PC-3 (cell line): ENCODE data around the gene RAPGEF4. TPM values are rescaled to one million over a fixed set of nuclear protein-coding genes. Genes with fewer than 3 reads are reported as not detected.

ENCODE experiments used
- ATAC-seq: fragments of 200-7000 bp; cut with Tn5 transposase; 2 replicates; pipeline ENCODE4 v1.9.1; 2020; ENCODE audit warnings: mild to moderate bottlenecking, moderate library complexity
- BruUV-seq: library from RNA; stranded (reverse); fragments of 400-500 nt; replicated peaks from 2 replicates; lab custom pipeline; 2021; lab: Mats Ljungman, UMichigan
- CTCF ChIA-PET: fragments of 300-600 bp; sonication (Branson Sonifier 250); formaldehyde crosslinking; loops from one replicate; lab custom pipeline; 2022; ENCODE audit warnings: antibody characterized with exemption; lab: Charles Lee
- POLR2A ChIA-PET: fragments of 300-600 bp; sonication (Branson Sonifier 250); formaldehyde crosslinking; loops from one replicate; lab custom pipeline; 2022; ENCODE audit warnings: antibody characterized with exemption; ENCODE audit not compliant: unreplicated experiment; lab: Charles Lee
- DNase-seq: peaks from one replicate; pipeline ENCODE4 v3.0.0-alpha.2; 2015
- H2AFZ ChIP-seq: fragments of 300-600 bp; sonication (generic); 2 replicates; pipeline ENCODE4 v1.6.0; 2016; ENCODE audit warnings: antibody characterized with exemption, low read length
- H3F3A ChIP-seq: fragments of 300-600 bp; sonication (generic); one replicate; pipeline ENCODE4 v1.6.0; 2017; ENCODE audit warnings: antibody characterized with exemption, low read length, control low read depth, mild to moderate bottlenecking; ENCODE audit not compliant: unreplicated experiment
- H3K27ac ChIP-seq: fragments of 300-600 bp; sonication (generic); 2 replicates; pipeline ENCODE4 v1.5.1; 2016; ENCODE audit warnings: mild to moderate bottlenecking, low read length
- H3K27me3 ChIP-seq: fragments of 300-600 bp; sonication (generic); 2 replicates; pipeline ENCODE4 v1.6.1; 2016; ENCODE audit warnings: low read length, mixed read lengths
- H3K36me3 ChIP-seq: fragments of 300-600 bp; sonication (generic); 2 replicates; pipeline ENCODE4 v1.6.1; 2016; ENCODE audit warnings: low read depth, mixed run types, low read length, mixed read lengths
- H3K4me1 ChIP-seq: fragments of 300-600 bp; sonication (generic); 2 replicates; pipeline ENCODE4 v1.5.1; 2016; ENCODE audit warnings: low read length; ENCODE audit not compliant: insufficient read depth
- H3K4me2 ChIP-seq: fragments of 300-600 bp; sonication (generic); 2 replicates; pipeline ENCODE4 v1.6.0; 2016; ENCODE audit warnings: low read length
- H3K4me3 ChIP-seq: fragments of 300-600 bp; sonication (generic); 2 replicates; pipeline ENCODE4 v1.5.1; 2016; ENCODE audit warnings: mild to moderate bottlenecking, low read length, mixed read lengths
- H3K79me2 ChIP-seq: fragments of 300-600 bp; sonication (generic); 2 replicates; pipeline ENCODE4 v1.6.1; 2017; ENCODE audit warnings: low read length, mixed read lengths
- H3K9ac ChIP-seq: fragments of 300-600 bp; sonication (generic); 2 replicates; pipeline ENCODE4 v1.6.0; 2016; ENCODE audit warnings: mild to moderate bottlenecking, low read length
- H3K9me2 ChIP-seq: fragments of 300-600 bp; sonication (generic); replicated peaks from 2 replicates; pipeline ENCODE4 v1.6.1; 2016; ENCODE audit warnings: mixed run types, low read length, mixed read lengths
- H3K9me3 ChIP-seq: fragments of 300-600 bp; sonication (generic); 2 replicates; pipeline ENCODE4 v1.6.1; 2016; ENCODE audit warnings: low read length, mixed read lengths
- H4K20me1 ChIP-seq: fragments of 300-600 bp; sonication (generic); 2 replicates; pipeline ENCODE4 v1.6.1; 2016; ENCODE audit warnings: low read length, mixed read lengths
- EZH2 ChIP-seq: fragments of 300-600 bp; sonication (generic); IDR thresholded peaks from one replicate; pipeline ENCODE4 v1.6.1; 2017; ENCODE audit warnings: antibody characterized with exemption, mild to moderate bottlenecking, low read length; ENCODE audit not compliant: unreplicated experiment
- EZH2phosphoT487 ChIP-seq: fragments of 300-600 bp; sonication (generic); IDR thresholded peaks from 2 replicates; pipeline ENCODE4 v1.6.1; 2018; ENCODE audit warnings: mild to moderate bottlenecking, antibody characterized with exemption, low read length, borderline replicate concordance
- intact Hi-C: fragments of 100-400 bp; cut with micrococcal nuclease; formaldehyde crosslinking; loops from 2 replicates; pipeline ENCODE4 v1.9.0; 2023
- total RNA-seq: library from RNA; depleted of rRNA; stranded (reverse); fragments of >200 nt; gene quantifications from 2 replicates; pipeline ENCODE4 v1.2.3, GENCODE V29; 2014
- TF ChIP-seq, protein P1 (sequence below): fragments of 300-600 bp; sonication (generic); conservative IDR thresholded peaks from 2 replicates; pipeline ENCODE4 v1.5.1; 2017; ENCODE audit warnings: antibody characterized with exemption, low read depth, mild to moderate bottlenecking, low read length

The RAPGEF4 gene
- total RNA-seq, 1 experiment from 2014 or later: 0.87 TPM

DNA sequence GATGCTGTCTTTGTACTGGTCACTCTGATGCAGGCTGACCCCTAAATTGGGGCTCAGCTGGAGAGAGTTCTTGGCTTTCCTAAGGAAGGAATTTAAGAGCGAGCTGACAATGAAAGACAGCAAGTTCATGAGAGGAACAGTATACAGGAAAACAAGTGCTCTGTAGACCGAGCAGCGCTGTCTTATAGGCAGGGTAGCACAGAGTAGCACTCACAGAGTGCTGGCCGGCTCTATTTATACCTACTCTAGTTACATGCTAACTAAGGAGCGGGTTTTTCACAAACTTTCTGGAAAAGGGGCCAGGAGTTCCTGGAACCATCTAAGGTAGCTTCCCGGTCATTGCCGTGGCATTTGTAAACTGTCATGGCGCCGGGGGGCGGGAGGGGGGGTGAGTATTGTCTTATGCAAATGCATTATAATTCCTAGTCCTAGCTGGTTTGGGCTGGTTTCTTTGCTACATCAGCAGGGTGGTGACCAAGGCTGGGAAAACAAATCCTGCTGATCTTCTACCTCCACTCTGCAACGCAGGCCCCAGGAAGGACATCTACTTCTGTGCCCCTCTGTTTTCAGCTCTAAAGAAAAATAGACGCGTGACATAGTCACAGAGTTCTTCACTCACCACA is 308.4 kb downstream of the RAPGEF4 start:
- H3K36me3 ChIP-seq: no peaks in the 10 kb centered on the region
- TF ChIP-seq EZH2phosphoT487: no peak
- intact Hi-C loops: no loop called here
- H3K4me1 ChIP-seq: peaks cover 28% of the 10 kb centered on the region
- no peak overlapping the region for H3K9ac ChIP-seq
- CTCF ChIA-PET: interaction anchor here (0.5 kb wide), 1 partner anchor 230 kb away, joined by 4 read pairs; no protein-coding TSS in a partner anchor
- H4K20me1 ChIP-seq: no peaks in the 10 kb centered on the region
- H2AFZ ChIP-seq: no peak overlapping the region
- no peaks in the 10 kb centered on the region for H3K79me2 ChIP-seq
- H3K9me2 ChIP-seq: no peaks in the 10 kb centered on the region
- H3K4me3 ChIP-seq: no peak overlapping the region
- no peaks in the 10 kb centered on the region for H3K27me3 ChIP-seq
- POLR2A ChIA-PET: no interaction called here
- no peaks in the 10 kb centered on the region for H3F3A ChIP-seq
- DNase-seq (no peak), ATAC-seq (no peak)
- no peak overlapping the region for H3K4me2 ChIP-seq
- no TSS peak for BruUV-seq
- H3K27ac ChIP-seq: 0 out of 2 replicates have a peak overlapping the region, but pooled peaks have one; percentile 18
- H3K9me3 ChIP-seq: no peaks in the 10 kb centered on the region

DNA sequence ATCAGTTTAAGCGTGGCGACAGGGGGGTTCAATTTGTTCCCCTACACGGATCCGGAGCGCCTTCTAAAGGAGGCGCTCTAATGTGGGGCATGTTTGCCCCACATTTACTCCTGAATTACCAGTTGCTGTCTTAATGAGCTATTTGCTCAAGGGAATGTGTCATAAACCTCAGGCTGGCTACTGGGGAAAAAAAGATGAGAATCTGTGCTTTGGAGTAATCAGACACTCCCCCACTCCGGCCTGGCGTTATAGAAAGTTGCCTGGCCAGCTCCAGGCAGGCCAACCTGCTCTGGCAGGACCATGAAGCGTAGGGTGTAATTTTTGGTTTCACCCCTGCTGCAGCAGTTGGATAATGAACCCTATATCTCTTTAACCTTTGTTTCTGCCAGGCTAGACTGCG is 309.0 kb downstream of the RAPGEF4 start:
- peak overlapping the region; percentile 18 for H3K27ac ChIP-seq
- H3K4me3 ChIP-seq: no peak overlapping the region
- H3K9me2 ChIP-seq: no peaks in the 10 kb centered on the region
- TF ChIP-seq, protein P1, sequence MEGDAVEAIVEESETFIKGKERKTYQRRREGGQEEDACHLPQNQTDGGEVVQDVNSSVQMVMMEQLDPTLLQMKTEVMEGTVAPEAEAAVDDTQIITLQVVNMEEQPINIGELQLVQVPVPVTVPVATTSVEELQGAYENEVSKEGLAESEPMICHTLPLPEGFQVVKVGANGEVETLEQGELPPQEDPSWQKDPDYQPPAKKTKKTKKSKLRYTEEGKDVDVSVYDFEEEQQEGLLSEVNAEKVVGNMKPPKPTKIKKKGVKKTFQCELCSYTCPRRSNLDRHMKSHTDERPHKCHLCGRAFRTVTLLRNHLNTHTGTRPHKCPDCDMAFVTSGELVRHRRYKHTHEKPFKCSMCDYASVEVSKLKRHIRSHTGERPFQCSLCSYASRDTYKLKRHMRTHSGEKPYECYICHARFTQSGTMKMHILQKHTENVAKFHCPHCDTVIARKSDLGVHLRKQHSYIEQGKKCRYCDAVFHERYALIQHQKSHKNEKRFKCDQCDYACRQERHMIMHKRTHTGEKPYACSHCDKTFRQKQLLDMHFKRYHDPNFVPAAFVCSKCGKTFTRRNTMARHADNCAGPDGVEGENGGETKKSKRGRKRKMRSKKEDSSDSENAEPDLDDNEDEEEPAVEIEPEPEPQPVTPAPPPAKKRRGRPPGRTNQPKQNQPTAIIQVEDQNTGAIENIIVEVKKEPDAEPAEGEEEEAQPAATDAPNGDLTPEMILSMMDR: peak; percentile 26; the same call in 1 of the 2 replicates
- TF ChIP-seq EZH2: no peak
- peak overlapping the region; percentile 18; the same call in 1 of the 2 replicates for H3K4me2 ChIP-seq
- H4K20me1 ChIP-seq: no peaks in the 10 kb centered on the region
- H3K9ac ChIP-seq: no peak overlapping the region
- H3F3A ChIP-seq: no peaks in the 10 kb centered on the region
- POLR2A ChIA-PET: no interaction called here
- H3K4me1 ChIP-seq: peaks cover 30% of the 10 kb centered on the region
- no peak for ATAC-seq
- CTCF ChIA-PET: no interaction called here
- peak; percentile 72 for DNase-seq
- no peaks in the 10 kb centered on the region for H3K36me3 ChIP-seq
- no peaks in the 10 kb centered on the region for H3K79me2 ChIP-seq
- intact Hi-C loops: no loop called here
- H3K27me3 ChIP-seq: no peaks in the 10 kb centered on the region
- H2AFZ ChIP-seq: no peak overlapping the region
- no TSS peak for BruUV-seq
- H3K9me3 ChIP-seq: no peaks in the 10 kb centered on the region

DNA sequence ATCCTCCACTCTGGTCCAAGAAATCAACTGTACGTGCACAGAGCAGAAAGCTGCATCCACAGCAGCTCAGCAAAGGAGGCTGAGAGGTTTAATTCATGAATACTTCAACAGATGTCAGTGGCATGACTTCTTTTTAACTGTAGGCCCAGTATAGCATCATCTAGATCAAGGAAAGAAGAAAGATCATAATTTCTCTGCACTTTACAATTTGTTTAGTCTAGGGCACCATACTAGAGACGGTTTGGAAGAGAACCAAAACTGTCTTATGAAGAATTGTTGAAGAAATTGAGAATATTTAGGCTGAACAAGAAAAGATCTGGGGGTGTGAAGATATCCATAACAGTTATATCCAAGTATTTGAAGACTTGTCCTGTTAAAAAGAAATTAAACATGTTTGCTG is 309.5 kb downstream of the RAPGEF4 start:
- H3K9me3 ChIP-seq: no peaks in the 10 kb centered on the region
- H3K4me2 ChIP-seq: peak overlapping the region; percentile 18; the same call in 1 of the 2 replicates
- no peaks in the 10 kb centered on the region for H4K20me1 ChIP-seq
- no peak for DNase-seq
- no peaks in the 10 kb centered on the region for H3K27me3 ChIP-seq
- no peaks in the 10 kb centered on the region for H3F3A ChIP-seq
- H3K4me1 ChIP-seq: peaks cover 35% of the 10 kb centered on the region
- ChIA-PET POLR2A (no interaction called here), CTCF (no interaction called here)
- intact Hi-C loops: no loop called here
- H3K9me2 ChIP-seq: no peaks in the 10 kb centered on the region
- no peaks in the 10 kb centered on the region for H3K36me3 ChIP-seq
- TF ChIP-seq, protein P1: no peak
- H3K9ac ChIP-seq: no peak overlapping the region
- H3K79me2 ChIP-seq: no peaks in the 10 kb centered on the region
- peak overlapping the region; percentile 18 for H3K27ac ChIP-seq
- no TSS peak for BruUV-seq
- no peak overlapping the region for H2AFZ ChIP-seq
- H3K4me3 ChIP-seq: no peak overlapping the region
- ATAC-seq: no peak
